Measurements from ENCODE around the gene DNMT1. TPM values are rescaled to one million over a fixed set of nuclear protein-coding genes. Genes with fewer than 3 reads are reported as not detected.
A peak's percentile ranks its signal among the peaks of the same experiment; 100 is the strongest.

Gene DNMT1
- polyA plus RNA-seq, 3 donors: 17.6 to 72.5 (median 19.0) TPM

- intact Hi-C loops (cut with micrococcal nuclease): loop anchor here in 1 of 2 donors (10.0 kb wide), 1 partner anchor 85 kb away; the partner anchor contains the start of gene DNMT1
- no peaks in the 10 kb centered on the region for H3K9me3 Mint-ChIP-seq
- Histone ChIP-seq H3K79me2 (ENCODE audit: insufficient read depth, low read length) (peaks cover 33% of the 10 kb centered on the region), H3K27ac (ENCODE audit: low read depth in 1 of 2, low read length in 2 of 2) (no peak overlapping the region), H3K9me3 (replicated peaks in 1 of 2; ENCODE audit: control insufficient read depth in 1 of 2, insufficient read depth in 1 of 2, low read length in 2 of 2) (no peaks in the 10 kb centered on the region), H3K9ac (ENCODE audit: insufficient read depth, low read length, poor library complexity, severe bottlenecking) (no peak overlapping the region), H4K20me1 (ENCODE audit: insufficient read depth, low read length) (peaks cover 22% of the 10 kb centered on the region), H3K4me1 (ENCODE audit: control insufficient read depth in 1 of 2, insufficient read depth in 2 of 2, low read length in 2 of 2) (peaks cover 56 to 69% of the 10 kb centered on the region in 2 donors), H3K27me3 (ENCODE audit: control insufficient read depth in 2 of 2, insufficient read depth in 2 of 2, low read length in 2 of 2) (no peaks in the 10 kb centered on the region), H3K36me3 (replicated peaks in 1 of 2; ENCODE audit: control insufficient read depth in 1 of 2, insufficient read depth in 2 of 2, low read length in 2 of 2) (peaks cover 37 to 47% of the 10 kb centered on the region in 2 donors), H3K4me3 (replicated peaks in 1 of 3; ENCODE audit: low read depth in 2 of 3, low read length in 3 of 3) (no peak overlapping the region), H2AFZ (ENCODE audit: insufficient read depth, low read depth, low read length, poor library complexity, severe bottlenecking) (no peak overlapping the region), H3K4me2 (replicated peaks; ENCODE audit: extremely low read depth, low read length, poor library complexity, severe bottlenecking) (no peak overlapping the region)
- DNase-seq: no peak
- 98% methylated on average over 14 of the region's 14 CpGs for WGBS (ENCODE audit: insufficient coverage)
- H3K36me3 Mint-ChIP-seq: peaks cover 37 to 52% of the 10 kb centered on the region in 2 donors
- H3K27me3 Mint-ChIP-seq (ENCODE audit: low read depth in 3 of 3): peaks cover 1 to 3% (median 2%) of the 10 kb centered on the region in 3 donors
- no peak overlapping the region for H3K4me3 Mint-ChIP-seq
- no peak for TF ChIP-seq CTCF (IDR thresholded peaks at IDR 0.05)
- H3K27ac Mint-ChIP-seq: peak overlapping the region in 2 of 7 donors; percentile 33 to 41
- H3K4me1 Mint-ChIP-seq: peaks cover 57% of the 10 kb centered on the region
Measured at GRCh38 chr19:10109528-10109927, 85.2 kb downstream of the DNMT1 start.

GRCh38 chr19:10107817-10108367 lies 86.9 kb downstream of the DNMT1 start:
- Histone ChIP-seq H3K4me3 (replicated peaks in 1 of 3; ENCODE audit: low read depth in 2 of 3, low read length in 3 of 3) (no peak overlapping the region), H3K36me3 (replicated peaks in 1 of 2; ENCODE audit: control insufficient read depth in 1 of 2, insufficient read depth in 2 of 2, low read length in 2 of 2) (peaks cover 34 to 42% of the 10 kb centered on the region in 2 donors), H3K79me2 (ENCODE audit: insufficient read depth, low read length) (peaks cover 33% of the 10 kb centered on the region), H4K20me1 (ENCODE audit: insufficient read depth, low read length) (peaks cover 17% of the 10 kb centered on the region), H3K27ac (ENCODE audit: low read depth in 1 of 2, low read length in 2 of 2) (no peak overlapping the region), H2AFZ (ENCODE audit: insufficient read depth, low read depth, low read length, poor library complexity, severe bottlenecking) (no peak overlapping the region), H3K4me1 (ENCODE audit: control insufficient read depth in 1 of 2, insufficient read depth in 2 of 2, low read length in 2 of 2) (peaks cover 52 to 63% of the 10 kb centered on the region in 2 donors), H3K9ac (ENCODE audit: insufficient read depth, low read length, poor library complexity, severe bottlenecking) (no peak overlapping the region), H3K4me2 (replicated peaks; ENCODE audit: extremely low read depth, low read length, poor library complexity, severe bottlenecking) (no peak overlapping the region), H3K9me3 (replicated peaks in 1 of 2; ENCODE audit: control insufficient read depth in 1 of 2, insufficient read depth in 1 of 2, low read length in 2 of 2) (no peaks in the 10 kb centered on the region), H3K27me3 (ENCODE audit: control insufficient read depth in 2 of 2, insufficient read depth in 2 of 2, low read length in 2 of 2) (no peaks in the 10 kb centered on the region)
- H3K36me3 Mint-ChIP-seq: peaks cover 35 to 44% of the 10 kb centered on the region in 2 donors
- intact Hi-C loops (cut with micrococcal nuclease): loop anchor here in 1 of 2 donors (10.0 kb wide), 1 partner anchor 87 kb away; the partner anchor contains the start of gene DNMT1
- TF ChIP-seq CTCF (IDR thresholded peaks at IDR 0.05): no peak
- peak overlapping the region in 1 of 7 donors; percentile 66 for H3K27ac Mint-ChIP-seq
- 100% methylated on average over 9 of the region's 14 CpGs for WGBS (ENCODE audit: insufficient coverage)
- H3K27me3 Mint-ChIP-seq (ENCODE audit: low read depth in 3 of 3): peaks cover 1 to 3% (median 2%) of the 10 kb centered on the region in 3 donors
- H3K9me3 Mint-ChIP-seq: no peaks in the 10 kb centered on the region
- DNase-seq: no peak
- no peak overlapping the region for H3K4me3 Mint-ChIP-seq
- peaks cover 53% of the 10 kb centered on the region for H3K4me1 Mint-ChIP-seq

All from CD14-positive monocyte (primary cell).